Activated naive CD4-positive, alpha-beta T cell treated with anti-CD3 and anti-CD28 coated beads for 36 hours (primary cell): Measurements from ENCODE around the gene B3GALNT2. TPM values are rescaled to one million over a fixed set of nuclear protein-coding genes. Genes with fewer than 3 reads are reported as not detected.

ENCODE experiments used
- CTCF ChIA-PET: fragments of 350-600 bp; sonication (Branson Sonifier 250); formaldehyde crosslinking; loops from one replicate; lab custom pipeline; 2021; ENCODE audit warnings: antibody characterized with exemption; lab: Charles Lee
- DNase-seq: peaks from one replicate; pipeline ENCODE4 v3.0.0-alpha.2; 2020
- H3K27ac Mint-ChIP-seq: one replicate; pipeline ENCODE4 v1.8.0; 2021; ENCODE audit warnings: mild to moderate bottlenecking, mixed read lengths
- H3K27me3 Mint-ChIP-seq: one replicate; pipeline ENCODE4 v1.8.0; 2021; ENCODE audit warnings: low read depth, mixed read lengths
- H3K36me3 Mint-ChIP-seq: one replicate; pipeline ENCODE4 v1.8.0; 2021; ENCODE audit warnings: low read depth, mixed read lengths
- H3K4me1 Mint-ChIP-seq: one replicate; pipeline ENCODE4 v1.8.0; 2021; ENCODE audit warnings: low read depth, mixed read lengths
- H3K4me3 Mint-ChIP-seq: one replicate; pipeline ENCODE4 v1.8.0; 2021; ENCODE audit warnings: mild to moderate bottlenecking, moderate library complexity, mixed read lengths
- H3K9me3 Mint-ChIP-seq: one replicate; pipeline ENCODE4 v1.8.0; 2021; ENCODE audit warnings: mixed read lengths
- intact Hi-C: fragments of 100-400 bp; cut with micrococcal nuclease; formaldehyde crosslinking; loops from one replicate; pipeline ENCODE4 v1.15.1; 2023
- total RNA-seq, 2 experiments: library from RNA; stranded (reverse); gene quantifications; one replicate each; pipeline ENCODE4 v1.2.3, GENCODE V29; 2021

B3GALNT2 gene
- total RNA-seq, 2 experiments from 2014 or later, result 8.9 to 9.6 TPM

GRCh38 chr1:235516862-235517446 lies 12.7 kb upstream of the B3GALNT2 start:
- CTCF ChIA-PET, result interaction anchor here (1.2 kb wide), 1 partner anchor 18 kb away, joined by 3 read pairs; no protein-coding TSS in a partner anchor
- no peak for DNase-seq
- H3K4me3 Mint-ChIP-seq, result no peak overlapping the region
- H3K36me3 Mint-ChIP-seq, result no peaks in the 10 kb centered on the region
- H3K27ac Mint-ChIP-seq, result no peak overlapping the region
- intact Hi-C loops, result no loop called here
- no peaks in the 10 kb centered on the region for H3K9me3 Mint-ChIP-seq
- no peaks in the 10 kb centered on the region for H3K4me1 Mint-ChIP-seq
- no peaks in the 10 kb centered on the region for H3K27me3 Mint-ChIP-seq

- CTCF ChIA-PET, result interaction anchor here (0.7 to 1.2 kb wide), 3 partner anchors 19 to 256 kb away, joined by 3 to 4 read pairs (median 4); no protein-coding TSS in a partner anchor
- Mint-ChIP-seq H3K9me3 (no peaks in the 10 kb centered on the region), H3K27ac (no peak overlapping the region), H3K4me3 (no peak overlapping the region), H3K36me3 (no peaks in the 10 kb centered on the region), H3K27me3 (no peaks in the 10 kb centered on the region), H3K4me1 (no peaks in the 10 kb centered on the region)
- DNase-seq, result no peak
- intact Hi-C loops, result no loop called here
Measured at GRCh38 chr1:235515844-235516512, 11.7 kb upstream of the B3GALNT2 start.

GRCh38 chr1:235513495-235514366 lies 9.5 kb upstream of the B3GALNT2 start:
- DNase-seq, result peak; percentile 54
- CTCF ChIA-PET, result interaction anchor here (0.6 to 2.2 kb wide), 21 partner anchors 9 to 484 kb away, joined by 3 to 21 read pairs (median 4); partner anchors contain the start of gene B3GALNT2
- Mint-ChIP-seq H3K4me3 (no peak overlapping the region), H3K27me3 (no peaks in the 10 kb centered on the region), H3K9me3 (no peaks in the 10 kb centered on the region), H3K4me1 (no peaks in the 10 kb centered on the region), H3K36me3 (no peaks in the 10 kb centered on the region), H3K27ac (no peak overlapping the region)
- intact Hi-C loops, result loop anchor here (1.0 to 5.0 kb wide), 5 partner anchors 89 to 458 kb away; no protein-coding TSS in a partner anchor

- Mint-ChIP-seq H3K27me3 (no peaks in the 10 kb centered on the region), H3K4me3 (no peak overlapping the region), H3K36me3 (no peaks in the 10 kb centered on the region), H3K4me1 (peaks cover under 1% of the 10 kb centered on the region), H3K27ac (no peak overlapping the region), H3K9me3 (no peaks in the 10 kb centered on the region)
- DNase-seq, result no peak
- intact Hi-C loops, result loop anchor here (5.0 kb wide), 1 partner anchor 91 kb away; no protein-coding TSS in a partner anchor
- CTCF ChIA-PET, result interaction anchor here (0.6 to 1.4 kb wide), 5 partner anchors 82 to 460 kb away, joined by 3 to 4 read pairs (median 3); no protein-coding TSS in a partner anchor
Measured at GRCh38 chr1:235511470-235512240, 7.4 kb upstream of the B3GALNT2 start.

GRCh38 chr1:235510823-235511222 lies 6.6 kb upstream of the B3GALNT2 start:
- Mint-ChIP-seq H3K4me1 (peaks cover 7% of the 10 kb centered on the region), H3K4me3 (no peak overlapping the region), H3K9me3 (no peaks in the 10 kb centered on the region), H3K36me3 (no peaks in the 10 kb centered on the region), H3K27me3 (no peaks in the 10 kb centered on the region), H3K27ac (no peak overlapping the region)
- no peak for DNase-seq
- CTCF ChIA-PET, result interaction anchor here (0.6 to 1.4 kb wide), 4 partner anchors 187 to 461 kb away, joined by 3 to 4 read pairs (median 3); no protein-coding TSS in a partner anchor
- intact Hi-C loops, result loop anchor here (5.0 kb wide), 1 partner anchor 91 kb away; no protein-coding TSS in a partner anchor

- CTCF ChIA-PET, result interaction anchor here (0.5 kb wide), 1 partner anchor 452 kb away, joined by 4 read pairs; no protein-coding TSS in a partner anchor
- Mint-ChIP-seq H3K36me3 (no peaks in the 10 kb centered on the region), H3K4me3 (no peak overlapping the region), H3K27me3 (no peaks in the 10 kb centered on the region), H3K9me3 (no peaks in the 10 kb centered on the region), H3K27ac (no peak overlapping the region), H3K4me1 (peaks cover 16% of the 10 kb centered on the region)
- intact Hi-C loops, result loop anchor here (10.0 kb wide), 1 partner anchor 1287 kb away; the partner anchor contains the start of gene MTR
- no peak for DNase-seq
Measured at GRCh38 chr1:235507623-235508022, 3.4 kb upstream of the B3GALNT2 start.

GRCh38 chr1:235504494-235505222 lies 406 bp upstream of the B3GALNT2 start:
- H3K4me3 Mint-ChIP-seq, result peak overlapping the region; percentile 97

GRCh38 chr1:235503403-235504121 lies 690 bp downstream of the B3GALNT2 start:
- CTCF ChIA-PET, result interaction anchor here (0.6 to 2.6 kb wide), 10 partner anchors 10 to 410 kb away, joined by 3 to 16 read pairs (median 4); no protein-coding TSS in a partner anchor
- Mint-ChIP-seq H3K27ac (peak overlapping the region; percentile 82), H3K9me3 (no peaks in the 10 kb centered on the region), H3K27me3 (no peaks in the 10 kb centered on the region), H3K36me3 (no peaks in the 10 kb centered on the region), H3K4me1 (peaks cover 31% of the 10 kb centered on the region), H3K4me3 (peak overlapping the region; percentile 88)
- intact Hi-C loops, result loop anchor here (1.0 to 10.0 kb wide), 15 partner anchors 10 to 1291 kb away; partner anchors contain the start of genes ARID4B, GGPS1, IRF2BP2 and MTR
- peak; percentile 35 for DNase-seq

More at GRCh38 chr1:235504494-235505222, 406 bp upstream of the B3GALNT2 start:
- peak; percentile 99 for DNase-seq
- no peaks in the 10 kb centered on the region for H3K36me3 Mint-ChIP-seq
- H3K27ac Mint-ChIP-seq, result peak overlapping the region; percentile 97
- no peaks in the 10 kb centered on the region for H3K9me3 Mint-ChIP-seq
- CTCF ChIA-PET, result interaction anchor here (0.6 to 2.6 kb wide), 19 partner anchors 10 to 411 kb away, joined by 3 to 16 read pairs (median 4); partner anchors contain the start of gene RBM34
- no peaks in the 10 kb centered on the region for H3K27me3 Mint-ChIP-seq
- intact Hi-C loops, result loop anchor here (1.0 to 10.0 kb wide), 14 partner anchors 11 to 1290 kb away; partner anchors contain the start of genes ARID4B, GGPS1, IRF2BP2 and MTR
- H3K4me1 Mint-ChIP-seq, result peaks cover 31% of the 10 kb centered on the region

- H3K27ac Mint-ChIP-seq, result no peak overlapping the region
Measured at GRCh38 chr1:235502601-235503402, 1.4 kb downstream of the B3GALNT2 start.

More at GRCh38 chr1:235502601-235503402, 1.4 kb downstream of the B3GALNT2 start:
- intact Hi-C loops, result loop anchor here (2.0 to 10.0 kb wide), 2 partner anchors 398 to 1292 kb away; partner anchors contain the start of gene MTR
- Mint-ChIP-seq H3K36me3 (no peaks in the 10 kb centered on the region), H3K4me1 (peaks cover 31% of the 10 kb centered on the region), H3K4me3 (peak overlapping the region; percentile 88), H3K9me3 (no peaks in the 10 kb centered on the region), H3K27me3 (no peaks in the 10 kb centered on the region)
- CTCF ChIA-PET, result interaction anchor here (1.3 kb wide), 1 partner anchor 9 kb away, joined by 3 read pairs; no protein-coding TSS in a partner anchor
- DNase-seq, result no peak
